SIG-M5 treated with dmso at 0.1 percent for 504 hours (cell line): ENCODE measurements around the gene CMSS1.

Experiments used
- DNase-seq: peaks from one replicate; lab custom pipeline; 2025; ENCODE audit not compliant: unreplicated experiment; lab: John Stamatoyannopoulos, UW

Gene CMSS1

GRCh38 chr3:99873269-99874102, 55.8 kb downstream of the CMSS1 start:
- no peak for DNase-seq

- DNase-seq: no peak
Measured at GRCh38 chr3:99874237-99875002, 56.8 kb downstream of the CMSS1 start.

- peak; percentile 74 for DNase-seq
Measured at GRCh38 chr3:99875581-99875928, 57.9 kb downstream of the CMSS1 start.

GRCh38 chr3:99875929-99876841, 58.5 kb downstream of the CMSS1 start:
- peak; percentile 72 for DNase-seq

- DNase-seq: no peak
Measured at GRCh38 chr3:99877031-99877579, 59.4 kb downstream of the CMSS1 start.

- DNase-seq: no peak
Measured at GRCh38 chr3:99878005-99878404, 60.3 kb downstream of the CMSS1 start.

DNA sequence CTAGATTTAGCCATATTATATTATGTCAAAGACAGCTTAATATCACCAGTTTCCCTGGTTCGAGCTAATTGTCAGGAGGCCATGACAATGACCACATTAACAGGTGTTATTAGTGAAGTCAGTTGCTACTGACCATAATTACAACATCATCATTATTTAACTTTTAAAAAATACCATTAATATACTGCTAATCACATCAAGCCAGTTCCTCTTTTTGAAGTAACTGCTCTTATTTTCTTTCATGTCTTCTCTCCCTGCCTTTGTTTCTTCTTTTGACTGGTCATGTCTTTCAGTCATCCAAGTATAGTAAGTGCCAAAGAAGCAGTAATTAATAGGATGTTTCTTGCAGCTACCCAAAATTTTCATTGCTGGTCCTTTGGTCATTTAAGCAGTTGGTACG, 61.6 kb downstream of the CMSS1 start:
- DNase-seq: no peak

- no peak for DNase-seq
Measured at GRCh38 chr3:99881121-99881524, 63.5 kb downstream of the CMSS1 start.

DNA sequence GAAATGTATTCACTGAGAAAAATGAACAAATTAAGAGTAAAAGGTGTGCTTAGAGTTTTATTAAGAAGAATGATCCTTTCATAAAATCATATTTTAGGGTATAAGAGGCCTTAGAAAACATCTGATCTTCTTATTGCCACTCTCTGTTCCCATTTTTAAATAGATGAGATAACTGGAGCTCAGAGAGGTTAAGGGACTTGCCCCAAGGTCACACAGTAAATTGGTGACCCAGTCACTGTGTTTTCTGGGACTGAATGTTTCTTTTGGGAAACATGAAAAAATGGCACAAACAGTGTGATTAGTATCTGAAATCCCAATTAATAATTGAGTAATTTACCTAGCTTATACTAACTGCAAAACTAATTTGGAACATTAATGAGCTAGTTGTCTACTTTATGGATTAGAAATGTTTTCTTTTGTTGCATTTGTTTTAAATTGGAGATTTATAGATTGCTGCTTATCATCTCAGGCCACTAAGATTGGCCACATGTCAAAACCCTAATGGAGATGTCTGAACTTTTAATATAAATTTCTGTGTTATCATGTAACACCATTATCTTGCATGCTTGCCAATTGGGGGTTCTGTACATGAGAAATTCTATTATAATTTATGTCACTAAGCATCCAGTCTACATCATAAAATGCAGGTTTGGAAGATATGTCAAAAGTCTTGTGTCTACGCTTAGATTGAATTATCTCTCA, 64.9 kb downstream of the CMSS1 start:
- DNase-seq: no peak

DNA sequence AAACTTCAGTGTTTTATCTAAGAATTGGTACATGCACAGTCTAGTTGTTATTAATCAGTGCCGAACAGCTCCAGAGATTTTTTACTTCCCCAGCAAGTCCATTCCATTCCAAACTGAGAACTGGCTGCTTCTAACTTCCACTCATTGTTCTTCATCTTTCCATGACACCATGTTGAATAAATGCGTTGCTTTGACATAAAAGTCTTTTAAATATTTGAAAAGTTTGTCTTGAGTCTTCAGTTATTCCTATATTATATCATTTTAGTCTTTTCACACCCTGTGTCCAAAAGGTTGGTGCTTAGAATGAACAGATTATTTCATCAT, 65.4 kb downstream of the CMSS1 start:
- no peak for DNase-seq

DNA sequence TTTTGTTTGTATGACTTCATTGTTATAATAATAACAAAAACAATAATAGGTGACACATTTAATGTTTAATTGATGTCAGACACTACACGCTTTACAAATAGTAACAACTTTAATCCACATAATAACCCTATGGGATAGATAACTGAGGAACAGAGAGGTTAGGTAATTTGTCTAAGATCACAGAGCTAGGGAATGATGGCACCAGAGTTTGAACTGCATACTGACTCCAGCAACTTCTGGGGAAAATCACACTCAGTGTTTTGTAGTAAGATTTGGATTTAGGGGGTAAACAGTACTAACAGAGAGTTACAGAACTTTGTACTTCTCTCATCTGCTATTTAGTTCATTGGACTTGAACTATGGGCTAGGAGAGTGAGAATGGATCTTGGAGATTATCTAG, 66.0 kb downstream of the CMSS1 start:
- no peak for DNase-seq

GRCh38 chr3:99884484-99884883, 66.8 kb downstream of the CMSS1 start:
- no peak for DNase-seq

- no peak for DNase-seq
Measured at GRCh38 chr3:99885085-99885484, 67.4 kb downstream of the CMSS1 start.

- no peak for DNase-seq
Measured at GRCh38 chr3:99885851-99886250, 68.2 kb downstream of the CMSS1 start.

GRCh38 chr3:99891610-99892285, 74.1 kb downstream of the CMSS1 start:
- DNase-seq: no peak

GRCh38 chr3:99892332-99892731, 74.7 kb downstream of the CMSS1 start:
- no peak for DNase-seq

DNA sequence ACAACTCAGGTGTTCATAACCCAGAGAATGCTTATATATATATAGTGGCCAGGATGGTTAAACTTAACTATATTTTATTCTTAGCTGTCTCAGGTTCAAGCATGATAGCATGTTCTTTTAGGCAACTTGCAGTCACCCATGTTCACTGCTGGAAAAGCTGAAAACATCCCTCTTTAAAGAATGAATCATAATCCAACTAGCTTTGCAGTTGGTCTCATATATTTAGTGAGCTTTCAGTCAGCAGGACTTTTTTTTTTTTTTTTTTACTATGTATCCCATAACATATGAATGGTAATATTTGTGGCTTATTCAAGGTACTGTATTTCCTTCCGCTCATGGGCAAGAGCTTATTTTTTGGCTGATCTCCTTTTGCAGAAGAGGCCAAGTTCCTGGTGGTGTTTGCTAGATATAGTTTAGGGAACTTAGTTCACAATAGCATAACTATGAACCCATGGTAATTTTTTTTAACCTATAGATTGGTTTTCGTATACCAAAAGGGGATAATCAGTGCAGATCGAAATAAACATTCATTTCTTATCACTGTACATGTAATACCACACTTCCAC, 77.6 kb downstream of the CMSS1 start:
- peak; percentile 19 for DNase-seq

- DNase-seq: peak; percentile 93
Measured at GRCh38 chr3:99895703-99896441, 78.2 kb downstream of the CMSS1 start.

DNA sequence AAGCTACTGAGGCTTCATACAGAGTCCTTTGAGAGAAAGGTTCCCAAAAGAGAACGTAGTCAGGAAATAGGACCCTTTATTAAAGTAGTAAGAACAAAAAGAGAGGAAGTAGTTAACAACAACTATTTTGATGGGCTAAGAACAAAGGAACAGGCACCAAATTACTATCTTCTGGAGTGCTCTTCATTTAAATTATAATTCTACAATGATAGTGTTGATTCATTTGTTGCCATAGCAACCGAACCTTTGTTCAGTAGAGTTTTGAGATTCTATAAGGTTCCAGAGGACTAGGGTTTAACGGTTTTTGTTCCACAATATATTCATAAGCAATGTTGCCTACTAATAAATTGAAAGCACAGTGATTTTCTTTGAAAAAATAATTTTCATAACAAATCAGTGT, 78.8 kb downstream of the CMSS1 start:
- DNase-seq: no peak
